CD8-positive, alpha-beta memory T cell (primary cell): ENCODE results near the gene MCAM. TPM values are rescaled to one million over a fixed set of nuclear protein-coding genes. Genes with fewer than 3 reads are reported as not detected.

Experiments used
- CTCF ChIA-PET: fragments of 350-600 bp; sonication (Branson Sonifier 250); formaldehyde crosslinking; loops from one replicate; lab custom pipeline; 2021; ENCODE audit warnings: antibody characterized with exemption; lab: Charles Lee
- POLR2A ChIA-PET: fragments of 350-600 bp; sonication (Branson Sonifier 250); formaldehyde crosslinking; loops from one replicate; lab custom pipeline; 2021; ENCODE audit warnings: antibody characterized with exemption; lab: Charles Lee
- DNase-seq, 5 donors: peaks; one replicate each; pipeline versions ENCODE4 v3.0.0 to v3.0.0-alpha.2; 2020 to 2022; ENCODE audit warnings: mixed read lengths in 1 of 5
- H3K27ac ChIP-seq: one replicate; pipeline ENCODE4 v1.7.0; 2013; ENCODE audit warnings: low read depth, mild to moderate bottlenecking, low read length, moderate library complexity
- H3K27me3 ChIP-seq: 2 replicates; pipeline ENCODE4 v1.7.0; 2013; ENCODE audit warnings: low read length, mild to moderate bottlenecking; ENCODE audit not compliant: insufficient read depth, poor library complexity, severe bottlenecking
- H3K36me3 ChIP-seq: 2 replicates; pipeline ENCODE4 v1.7.0; 2013; ENCODE audit warnings: mild to moderate bottlenecking, low read length, moderate library complexity; ENCODE audit not compliant: insufficient read depth
- H3K4me1 ChIP-seq: 2 replicates; pipeline ENCODE4 v1.7.0; 2013; ENCODE audit warnings: mild to moderate bottlenecking, low read length, moderate library complexity; ENCODE audit not compliant: insufficient read depth
- H3K4me3 ChIP-seq: 2 replicates; pipeline ENCODE4 v1.7.0; 2013; ENCODE audit warnings: mild to moderate bottlenecking, low read length
- H3K9me3 ChIP-seq: 2 replicates; pipeline ENCODE4 v1.7.0; 2013; ENCODE audit warnings: mild to moderate bottlenecking, low read length
- H3K27ac Mint-ChIP-seq, 8 donors: one replicate each; pipeline ENCODE4 v1.8.0; 2020 to 2021; ENCODE audit warnings: mixed read lengths in 8 of 8, mild to moderate bottlenecking in 6 of 8, inconsistent platforms in 3 of 8, moderate library complexity in 3 of 8
- H3K27me3 Mint-ChIP-seq, 2 donors: one replicate each; pipeline ENCODE4 v1.8.0; 2020 to 2021; ENCODE audit warnings: mixed read lengths in 2 of 2, mild to moderate bottlenecking in 1 of 2, moderate library complexity in 1 of 2
- H3K36me3 Mint-ChIP-seq, 3 donors: one replicate each; pipeline ENCODE4 v1.8.0; 2020 to 2021; ENCODE audit warnings: mixed read lengths in 3 of 3, inconsistent platforms in 1 of 3, mild to moderate bottlenecking in 1 of 3
- H3K4me1 Mint-ChIP-seq, 3 donors: one replicate each; pipeline ENCODE4 v1.8.0; 2020 to 2021; ENCODE audit warnings: mixed read lengths in 3 of 3, inconsistent platforms in 1 of 3, mild to moderate bottlenecking in 1 of 3
- H3K4me3 Mint-ChIP-seq, 7 donors: one replicate each; pipeline ENCODE4 v1.8.0; 2020 to 2021; ENCODE audit warnings: mixed read lengths in 7 of 7, mild to moderate bottlenecking in 6 of 7, moderate library complexity in 4 of 7, inconsistent platforms in 2 of 7
- H3K9me3 Mint-ChIP-seq, 5 donors: one replicate each; pipeline ENCODE4 v1.8.0; 2020 to 2022; ENCODE audit warnings: mixed read lengths in 5 of 5, mild to moderate bottlenecking in 3 of 5, moderate library complexity in 2 of 5, inconsistent platforms in 1 of 5
- polyA plus RNA-seq: library from polyadenylated mRNA; unstranded; fragments of 300-500 nt; fragmentation: Illumina TruSeq; gene quantifications from one replicate; pipeline ENCODE4 v1.2.3, GENCODE V29; 2021
- total RNA-seq, 2 experiments: library from RNA; stranded (reverse); gene quantifications; one replicate each; pipeline ENCODE4 v1.2.3, GENCODE V29; 2021

The MCAM gene
- total RNA-seq: 1 to 10 TPM; 2.0 to 2.7 TPM
- polyA plus RNA-seq: 1.6 TPM

GRCh38 chr11:119316729-119317591 lies at the start of gene MCAM:
Gene MCAM, minus strand, starts transcription at chr11:119317130. Its CDS starts 29 bp downstream, at chr11:119317101.
- peak within 1 kb of the TSS in 2 of 8 donors; percentile 64 to 68 for H3K27ac Mint-ChIP-seq
- peaks cover 14% of the 10 kb centered on the region for H3K27me3 ChIP-seq
- no peaks in the 10 kb centered on the region for H3K36me3 ChIP-seq
- ChIA-PET POLR2A (interaction anchor here (0.8 kb wide), 1 partner anchor 9 kb away, joined by 3 read pairs; no protein-coding TSS in a partner anchor), CTCF (interaction anchor here (0.7 to 1.3 kb wide), 2 partner anchors 19 to 111 kb away, joined by 3 read pairs; partner anchors contain the start of gene CBL)
- no peak within 1 kb of the TSS for H3K27ac ChIP-seq
- H3K4me1 ChIP-seq: peaks cover 34% of the 10 kb centered on the region
- H3K4me1 Mint-ChIP-seq: peaks cover 7 to 50% (median 26%) of the 10 kb centered on the region in 3 donors
- no peak for DNase-seq
- H3K9me3 ChIP-seq: no peaks in the 10 kb centered on the region
- no peaks in the 10 kb centered on the region for H3K9me3 Mint-ChIP-seq
- peak within 1 kb of the TSS; percentile 68 for H3K4me3 ChIP-seq
- peak within 1 kb of the TSS in 6 of 7 donors; percentile 69 to 88 (median 74) for H3K4me3 Mint-ChIP-seq
- H3K27me3 Mint-ChIP-seq: peaks cover 14 to 33% of the 10 kb centered on the region in 2 donors
- no peaks in the 10 kb centered on the region for H3K36me3 Mint-ChIP-seq

- POLR2A ChIA-PET: no interaction called here
These were observed 48.2 kb upstream of the MCAM start for GRCh38 chr11:119365071-119365591.

DNA sequence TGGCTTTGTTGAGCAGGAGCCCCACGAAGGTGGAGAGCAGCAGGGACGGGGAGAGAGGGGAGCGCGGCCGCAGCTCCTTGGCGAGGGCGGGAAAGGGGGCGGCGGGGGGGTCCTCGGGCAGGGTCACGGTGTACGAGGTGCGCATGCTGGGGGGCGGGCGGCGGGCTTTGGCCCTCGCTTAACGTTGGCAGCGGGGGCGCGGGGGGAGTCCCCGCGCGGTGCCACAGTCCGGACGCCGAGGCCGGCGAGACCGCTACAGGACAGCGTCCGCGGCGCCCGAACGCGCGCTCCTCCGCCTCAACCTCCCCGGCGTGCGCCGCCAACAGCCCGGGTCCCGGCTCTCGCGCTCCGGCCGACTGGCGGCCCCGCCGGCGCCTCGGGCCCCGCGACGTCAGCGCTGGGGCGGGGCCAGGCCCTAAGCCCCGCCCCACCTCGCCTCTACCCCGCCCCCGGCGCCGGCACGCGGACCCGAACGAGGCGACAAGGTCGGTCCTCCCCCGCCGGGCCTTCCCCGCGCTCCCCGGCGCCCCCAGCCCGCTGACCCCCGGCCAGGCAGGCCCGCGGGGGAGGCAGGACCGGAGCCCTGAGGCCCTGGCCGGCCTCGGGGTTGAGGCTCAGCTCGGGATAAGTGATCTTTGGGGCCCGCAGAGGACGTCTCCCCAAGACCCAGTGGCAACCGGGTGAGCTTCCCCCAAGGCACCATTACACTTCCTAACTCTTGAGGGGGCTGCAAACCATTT lies 47.1 kb upstream of the MCAM start:
- Histone ChIP-seq H3K27ac (no peak overlapping the region), H3K27me3 (peaks cover 30% of the 10 kb centered on the region), H3K4me3 (no peak overlapping the region), H3K4me1 (peaks cover 9% of the 10 kb centered on the region), H3K36me3 (no peaks in the 10 kb centered on the region), H3K9me3 (no peaks in the 10 kb centered on the region)
- Mint-ChIP-seq H3K4me1 (peaks cover 8 to 13% (median 11%) of the 10 kb centered on the region in 3 donors), H3K27me3 (peaks cover 42 to 59% of the 10 kb centered on the region in 2 donors), H3K9me3 (no peaks in the 10 kb centered on the region), H3K36me3 (no peaks in the 10 kb centered on the region), H3K4me3 (peak overlapping the region; percentile 13 to 88 (median 79)), H3K27ac (peak overlapping the region in 3 of 8 donors; percentile 84 to 87 (median 87))
- ChIA-PET POLR2A (interaction anchor here (0.5 kb wide), 1 partner anchor 126 kb away, joined by 3 read pairs; no protein-coding TSS in a partner anchor), CTCF (interaction anchor here (1.6 to 5.5 kb wide), 3 partner anchors 8 to 17 kb away, joined by 5 to 26 read pairs (median 13); partner anchors contain the start of gene USP2)
- DNase-seq: peak; percentile 42 to 65 (median 53)

More at GRCh38 chr11:119365071-119365591, 48.2 kb upstream of the MCAM start:
- H3K4me3 Mint-ChIP-seq: peak overlapping the region in 2 of 7 donors; percentile 24 to 79
- H3K9me3 Mint-ChIP-seq: no peaks in the 10 kb centered on the region
- H3K27ac ChIP-seq: no peak overlapping the region
- no peaks in the 10 kb centered on the region for H3K36me3 Mint-ChIP-seq
- no peak for DNase-seq
- peak overlapping the region in 1 of 8 donors; percentile 37 for H3K27ac Mint-ChIP-seq
- peaks cover 46 to 65% of the 10 kb centered on the region in 2 donors for H3K27me3 Mint-ChIP-seq
- CTCF ChIA-PET: interaction anchor here (0.6 to 5.5 kb wide), 4 partner anchors 9 to 382 kb away, joined by 3 to 26 read pairs (median 9); partner anchors contain the start of gene USP2
- peaks cover 30% of the 10 kb centered on the region for H3K27me3 ChIP-seq
- no peaks in the 10 kb centered on the region for H3K36me3 ChIP-seq
- peaks cover 9% of the 10 kb centered on the region for H3K4me1 ChIP-seq
- H3K4me3 ChIP-seq: no peak overlapping the region
- no peaks in the 10 kb centered on the region for H3K9me3 ChIP-seq
- H3K4me1 Mint-ChIP-seq: peaks cover 10 to 16% (median 13%) of the 10 kb centered on the region in 3 donors

GRCh38 chr11:119363081-119363850 lies 46.3 kb upstream of the MCAM start:
- H3K27ac Mint-ChIP-seq: peak overlapping the region in 1 of 8 donors; percentile 86
- H3K9me3 Mint-ChIP-seq: no peaks in the 10 kb centered on the region
- no peaks in the 10 kb centered on the region for H3K9me3 ChIP-seq
- DNase-seq: no peak
- H3K36me3 Mint-ChIP-seq: no peaks in the 10 kb centered on the region
- H3K27ac ChIP-seq: no peak overlapping the region
- peaks cover 9% of the 10 kb centered on the region for H3K4me1 ChIP-seq
- H3K27me3 Mint-ChIP-seq: peaks cover 40 to 56% of the 10 kb centered on the region in 2 donors
- H3K36me3 ChIP-seq: no peaks in the 10 kb centered on the region
- H3K4me3 Mint-ChIP-seq: peak overlapping the region in 6 of 7 donors; percentile 15 to 60 (median 48)
- no peak overlapping the region for H3K4me3 ChIP-seq
- POLR2A ChIA-PET: no interaction called here
- CTCF ChIA-PET: interaction anchor here (1.0 to 5.5 kb wide), 3 partner anchors 12 to 18 kb away, joined by 3 to 26 read pairs (median 5); partner anchors contain the start of gene USP2
- peaks cover 8 to 13% (median 11%) of the 10 kb centered on the region in 3 donors for H3K4me1 Mint-ChIP-seq
- peaks cover 30% of the 10 kb centered on the region for H3K27me3 ChIP-seq

- peak overlapping the region in 5 of 7 donors; percentile 15 to 68 (median 36) for H3K4me3 Mint-ChIP-seq
- CTCF ChIA-PET: interaction anchor here (1.0 to 5.5 kb wide), 2 partner anchors 12 to 18 kb away, joined by 3 to 26 read pairs; partner anchors contain the start of gene USP2
These were observed 45.8 kb upstream of the MCAM start for GRCh38 chr11:119362741-119363080.

GRCh38 chr11:119361941-119362725 lies 45.2 kb upstream of the MCAM start:
- H3K4me3 Mint-ChIP-seq: peak overlapping the region in 3 of 7 donors; percentile 24 to 68 (median 31)
- H3K36me3 ChIP-seq: no peaks in the 10 kb centered on the region
- ChIA-PET POLR2A (no interaction called here), CTCF (interaction anchor here (1.0 to 5.5 kb wide), 3 partner anchors 9 to 19 kb away, joined by 3 to 26 read pairs (median 3); partner anchors contain the start of gene USP2)
- H3K9me3 ChIP-seq: no peaks in the 10 kb centered on the region
- peaks cover 36 to 47% of the 10 kb centered on the region in 2 donors for H3K27me3 Mint-ChIP-seq
- H3K27me3 ChIP-seq: peaks cover 30% of the 10 kb centered on the region
- H3K36me3 Mint-ChIP-seq: no peaks in the 10 kb centered on the region
- peaks cover 8 to 13% (median 13%) of the 10 kb centered on the region in 3 donors for H3K4me1 Mint-ChIP-seq
- no peak overlapping the region for H3K4me3 ChIP-seq
- no peak overlapping the region for H3K27ac ChIP-seq
- H3K4me1 ChIP-seq: peaks cover 9% of the 10 kb centered on the region
- no peaks in the 10 kb centered on the region for H3K9me3 Mint-ChIP-seq
- no peak for DNase-seq
- H3K27ac Mint-ChIP-seq: peak overlapping the region in 1 of 8 donors; percentile 42

More at GRCh38 chr11:119362741-119363080, 45.8 kb upstream of the MCAM start:
- Mint-ChIP-seq H3K27ac (no peak overlapping the region), H3K27me3 (peaks cover 37 to 52% of the 10 kb centered on the region in 2 donors), H3K4me1 (peaks cover 8 to 13% (median 11%) of the 10 kb centered on the region in 3 donors), H3K36me3 (no peaks in the 10 kb centered on the region), H3K9me3 (no peaks in the 10 kb centered on the region)
- Histone ChIP-seq H3K27me3 (peaks cover 30% of the 10 kb centered on the region), H3K27ac (no peak overlapping the region), H3K4me1 (peaks cover 9% of the 10 kb centered on the region), H3K4me3 (no peak overlapping the region), H3K9me3 (no peaks in the 10 kb centered on the region), H3K36me3 (no peaks in the 10 kb centered on the region)
- POLR2A ChIA-PET: no interaction called here
- DNase-seq: no peak
